Small intestine (tissue), 16 donors: Measurements from ENCODE around the gene GLTP. TPM values are rescaled to one million over a fixed set of nuclear protein-coding genes. Genes with fewer than 3 reads are reported as not detected.
A peak's percentile ranks its signal among the peaks of the same experiment; 100 is the strongest.
"Not testable (repeated sequence)": the region's sequence is repeated elsewhere in the genome, so short reads cannot be mapped to it uniquely, and the experiment has no call there.

Experiments
- DNase-seq, 2 donors: peaks; one replicate each; pipeline versions ENCODE4 v3.0.0 to v3.0.0-alpha.2; 2013
- FAIRE-seq: peaks from 2 replicates; lab custom pipeline; 2012; peaks lifted over from hg19 to GRCh38; lab: Jason Lieb, UNC
- H3K27ac ChIP-seq, 3 donors: one replicate each; pipeline ENCODE4 v1.5.1; 2013; ENCODE audit warnings: low read length in 2 of 3, mild to moderate bottlenecking in 2 of 3, control low read depth in 1 of 3, inconsistent platforms in 1 of 3, low read depth in 1 of 3, moderate library complexity in 1 of 3
- H3K27me3 ChIP-seq, 3 donors: one replicate each; pipeline ENCODE4 v1.6.1; 2013; ENCODE audit warnings: low read length in 3 of 3, inconsistent platforms in 1 of 3; ENCODE audit not compliant: control insufficient read depth in 3 of 3, insufficient read depth in 3 of 3
- H3K36me3 ChIP-seq, 3 donors: one replicate each; pipeline ENCODE4 v1.6.1; 2013; ENCODE audit warnings: low read length in 3 of 3, inconsistent platforms in 1 of 3, low read depth in 1 of 3, mild to moderate bottlenecking in 1 of 3, moderate library complexity in 1 of 3; ENCODE audit not compliant: control insufficient read depth in 3 of 3, insufficient read depth in 2 of 3
- H3K4me1 ChIP-seq, 3 donors: one replicate each; pipeline ENCODE4 v1.6.1; 2013; ENCODE audit warnings: low read length in 2 of 3, inconsistent platforms in 1 of 3, low read depth in 1 of 3, mild to moderate bottlenecking in 1 of 3, moderate library complexity in 1 of 3; ENCODE audit not compliant: control insufficient read depth in 3 of 3, insufficient read depth in 2 of 3
- H3K4me3 ChIP-seq, 3 donors: one replicate each; pipeline ENCODE4 v1.5.1; 2013; ENCODE audit warnings: low read length in 3 of 3, control low read depth in 1 of 3, inconsistent platforms in 1 of 3, low read depth in 1 of 3, mild to moderate bottlenecking in 1 of 3, moderate library complexity in 1 of 3
- H3K9me3 ChIP-seq, 2 donors: one replicate each; pipeline ENCODE4 v1.6.1; 2013; ENCODE audit warnings: low read depth in 1 of 2, low read length in 1 of 2; ENCODE audit not compliant: control insufficient read depth in 2 of 2, insufficient read depth in 1 of 2
- WGBS, 3 donors: extraction: QIAGEN DNeasy Blood & Tissue Kit; methylation state at CpG; one replicate each; pipeline ENCODE4 v1.1.7; 2013; 5-methylcytosine and 5-hydroxymethylcytosine counted together
- long read RNA-seq, 10 donors: transcript quantifications; one replicate each; lab custom pipeline, GENCODE V29; 2026
- polyA plus RNA-seq, 4 donors: library from polyadenylated mRNA; stranded (reverse) in 3 of 4; unstranded in 1 of 4; fragments of 200-250 nt in 3 of 4; fragments of 120-200 nt in 1 of 4; gene quantifications; one replicate each; pipeline versions ENCODE4 v1.2.1 to v1.2.3, GENCODE V29; 2013
- donor health status: healthy with polysubstance abuse.
- donor health status: control.
- donor health status: control.
- donor health status: Bipolar disorder and iron deficiency.
- donor health status: healthy.

GLTP gene
- 10 to 100 TPM; 16.6 to 35.5 (median 32.1) TPM for polyA plus RNA-seq
- long read RNA-seq, donor 1, transcript GLTP-201 (5 exons, 2,356 nt) = major isoform, 25 of 25 reads
- long read RNA-seq, donor 1, partial matches to known transcripts = 0 of 25 reads
- long read RNA-seq, donor 1, other reads (novel, unspliced or antisense) = 0 of 25 reads
- long read RNA-seq, donor 2, partial matches to known transcripts = 0 of 3 reads
- long read RNA-seq, donor 2, other reads (novel, unspliced or antisense) = 0 of 3 reads
- long read RNA-seq, donor 3, transcript GLTP-201 (5 exons, 2,356 nt) = major isoform, 5 of 6 reads
- long read RNA-seq, donor 3, partial matches to known transcripts = 0 of 6 reads
- long read RNA-seq, donor 3, other reads (novel, unspliced or antisense) = 0 of 6 reads
- long read RNA-seq, donor 4, partial matches to known transcripts = 0 of 1 reads
- long read RNA-seq, donor 4, other reads (novel, unspliced or antisense) = 0 of 1 reads
- long read RNA-seq, donor 5, partial matches to known transcripts = 15 of 16 reads
- long read RNA-seq, donor 5, other reads (novel, unspliced or antisense) = 0 of 16 reads
- long read RNA-seq, donor 6, transcript GLTP-201 (5 exons, 2,356 nt) = major isoform, 5 of 5 reads
- long read RNA-seq, donor 6, partial matches to known transcripts = 0 of 5 reads
- long read RNA-seq, donor 6, other reads (novel, unspliced or antisense) = 0 of 5 reads
- long read RNA-seq, donor 7 = 0 reads
- long read RNA-seq, donor 8, partial matches to known transcripts = 0 of 2 reads
- long read RNA-seq, donor 8, other reads (novel, unspliced or antisense) = 0 of 2 reads
- long read RNA-seq, donor 9, partial matches to known transcripts = 0 of 1 reads
- long read RNA-seq, donor 9, other reads (novel, unspliced or antisense) = 0 of 1 reads
- long read RNA-seq, donor 10, transcript GLTP-201 (5 exons, 2,356 nt) = major isoform, 13 of 13 reads
- long read RNA-seq, donor 10, partial matches to known transcripts = 0 of 13 reads
- long read RNA-seq, donor 10, other reads (novel, unspliced or antisense) = 0 of 13 reads

- Histone ChIP-seq H3K4me1 (peaks cover 0 to 36% (median 12%) of the 10 kb centered on the region in 3 donors), H3K27ac (peak within 1 kb of the TSS; percentile 38 to 92 (median 40)), H3K27me3 (no peaks in the 10 kb centered on the region), H3K36me3 (no peaks in the 10 kb centered on the region), H3K4me3 (peak within 1 kb of the TSS; percentile 42 to 88 (median 60)), H3K9me3 (no peaks in the 10 kb centered on the region)
- 0 to 1% (median 0%) methylated on average over 24 to 92 of the region's 92 CpGs for WGBS, 3 donors
- no peak for FAIRE-seq
- peak; percentile 90 to 96 for DNase-seq
These were observed at the start of gene GLTP for GRCh38 chr12:109880043-109880931. TSS of gene GLTP (minus strand) at chr12:109880541. CDS start at chr12:109880374, 167 bp downstream.

- not testable (repeated sequence) for H3K27ac ChIP-seq, H3K27me3 ChIP-seq, H3K4me1 ChIP-seq, DNase-seq, FAIRE-seq, H3K9me3 ChIP-seq, H3K4me3 ChIP-seq
- WGBS, 3 donors = 88 to 92% (median 90%) methylated on average over 14 of the region's 14 CpGs
- peaks cover 0 to 53% (median 3%) of the 10 kb centered on the region in 3 donors for H3K36me3 ChIP-seq
These were observed 49.0 kb upstream of the GLTP start for GRCh38 chr12:109929326-109929725.

- WGBS, 3 donors = 92 to 93% (median 93%) methylated on average over 12 of the region's 12 CpGs
- Histone ChIP-seq H3K4me1 (peaks cover 0 to 8% (median 0%) of the 10 kb centered on the region in 3 donors), H3K27me3 (no peaks in the 10 kb centered on the region), H3K4me3 (no peak overlapping the region), H3K9me3 (no peaks in the 10 kb centered on the region), H3K27ac (no peak overlapping the region), H3K36me3 (peaks cover 0 to 53% (median 3%) of the 10 kb centered on the region in 3 donors)
- FAIRE-seq = no peak
- no peak for DNase-seq
These were observed 47.8 kb upstream of the GLTP start for GRCh38 chr12:109928058-109928656.

DNA sequence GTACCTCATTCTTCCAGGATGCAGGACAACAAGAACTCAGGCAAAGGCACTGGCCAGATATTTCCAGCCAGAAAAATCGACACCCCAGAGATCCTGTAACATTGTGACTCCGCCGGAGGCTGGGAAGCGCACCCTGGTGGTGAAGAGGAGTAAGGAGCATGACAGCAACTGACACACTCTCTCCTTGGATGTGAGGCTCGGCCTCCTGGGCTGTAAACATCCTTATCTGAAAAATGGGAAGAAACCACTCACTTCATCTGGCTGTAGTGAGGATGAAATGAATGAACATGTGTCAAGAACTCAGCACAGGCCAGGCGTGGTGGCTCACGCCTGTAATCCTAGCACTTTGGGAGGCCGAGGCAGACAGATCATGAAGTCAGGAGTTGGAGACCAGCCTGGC, 47.3 kb upstream of the GLTP start:
- FAIRE-seq = no peak
- Histone ChIP-seq H3K27me3 (no peaks in the 10 kb centered on the region), H3K4me3 (no peak overlapping the region), H3K27ac (no peak overlapping the region), H3K9me3 (no peaks in the 10 kb centered on the region), H3K36me3 (peaks cover 0 to 48% (median 0%) of the 10 kb centered on the region in 3 donors), H3K4me1 (peaks cover 0 to 8% (median 0%) of the 10 kb centered on the region in 3 donors)
- 61 to 72% (median 68%) methylated on average over 8 of the region's 8 CpGs for WGBS, 3 donors
- DNase-seq = peak in 1 of 2 donors; percentile 54

DNA sequence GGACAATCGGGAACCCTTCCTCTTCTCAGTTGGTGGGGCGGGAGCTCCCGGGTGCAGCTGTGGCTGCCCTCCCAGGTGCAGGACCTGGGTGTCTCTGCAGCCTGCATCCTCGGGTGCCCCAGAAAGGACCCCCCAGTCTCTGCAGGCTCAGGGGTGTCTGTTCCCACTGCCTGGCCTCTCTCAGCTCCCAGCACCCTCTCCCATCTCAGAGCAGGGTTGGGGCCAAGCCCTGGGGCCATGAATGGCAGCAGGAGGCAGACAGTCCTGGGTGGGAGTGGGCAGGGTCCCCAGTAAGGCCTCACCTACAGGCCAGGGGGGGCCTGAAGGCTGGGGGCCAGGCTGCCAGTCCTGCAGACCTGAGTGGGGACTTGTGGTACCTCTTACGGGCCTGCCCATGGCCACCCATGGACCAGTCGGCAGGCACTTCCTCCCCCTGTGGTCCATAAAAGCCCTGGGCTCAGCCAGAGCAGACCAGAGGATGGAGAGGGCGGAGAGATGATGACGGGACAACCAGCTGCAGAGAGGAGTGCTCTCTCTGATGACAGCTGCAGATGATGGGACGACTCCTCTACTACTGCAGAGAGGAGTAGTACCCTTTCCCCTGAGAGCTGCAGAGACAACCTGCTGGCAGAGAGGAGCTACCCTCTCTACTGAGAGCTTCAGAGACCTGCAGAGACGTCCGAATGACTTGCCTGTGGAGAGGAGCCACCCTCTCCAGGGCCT, 46.3 kb upstream of the GLTP start:
- DNase-seq (no peak), FAIRE-seq (no peak)
- no peaks in the 10 kb centered on the region for H3K9me3 ChIP-seq
- H3K4me1 ChIP-seq = peaks cover 0 to 8% (median 0%) of the 10 kb centered on the region in 3 donors
- no peak overlapping the region for H3K27ac ChIP-seq
- H3K27me3 ChIP-seq = no peaks in the 10 kb centered on the region
- no peak overlapping the region for H3K4me3 ChIP-seq
- H3K36me3 ChIP-seq = peaks cover 0 to 49% (median 0%) of the 10 kb centered on the region in 3 donors
- WGBS, 3 donors = 87 to 90% (median 88%) methylated on average over 11 of the region's 11 CpGs

- no peaks in the 10 kb centered on the region for H3K9me3 ChIP-seq
- WGBS, 3 donors = 94 to 97% (median 96%) methylated on average over 7 to 8 of the region's 8 CpGs
- no peak for DNase-seq
- peaks cover 0 to 8% (median 0%) of the 10 kb centered on the region in 3 donors for H3K4me1 ChIP-seq
- H3K36me3 ChIP-seq = peaks cover 0 to 48% (median 0%) of the 10 kb centered on the region in 3 donors
- no peak for FAIRE-seq
- H3K27ac ChIP-seq = no peak overlapping the region
- no peak overlapping the region for H3K4me3 ChIP-seq
- no peaks in the 10 kb centered on the region for H3K27me3 ChIP-seq
These were observed 45.7 kb upstream of the GLTP start for GRCh38 chr12:109926016-109926415.
